DMS114 treated with DMSO at 0.1 percent for 48 hours (cell line): ENCODE results near the gene PLEKHM2.

Experiments used
- DNase-seq: peaks from one replicate; lab custom pipeline; 2025; ENCODE audit not compliant: unreplicated experiment; lab: John Stamatoyannopoulos, UW

PLEKHM2 gene

DNA sequence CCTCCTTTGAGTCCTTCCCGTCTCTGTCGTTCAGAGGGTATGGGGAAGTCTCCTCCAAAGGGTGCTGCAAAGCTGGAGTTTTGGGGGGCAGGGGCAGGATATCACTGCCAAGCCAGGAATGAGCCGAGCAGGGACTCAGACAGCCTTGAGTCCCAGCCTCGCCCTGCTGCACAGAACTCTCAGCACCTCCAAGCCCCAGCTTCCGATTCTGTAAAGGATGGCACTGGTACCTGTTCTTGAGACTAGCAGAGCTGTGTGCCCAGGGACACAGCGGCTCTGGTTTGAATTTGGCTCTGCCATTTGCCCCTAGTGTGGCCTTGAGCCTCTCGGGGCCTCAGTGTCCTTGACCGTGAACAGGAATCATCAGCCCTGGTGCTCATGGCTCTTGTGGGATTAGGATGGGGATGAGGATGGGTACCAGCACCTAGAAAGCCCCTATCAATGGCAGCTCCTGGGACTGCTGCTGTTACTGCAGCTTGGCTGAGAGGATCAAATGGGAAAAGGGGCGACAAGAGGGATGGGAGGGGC is 73.0 kb downstream of the PLEKHM2 start:
- no peak for DNase-seq

GRCh38 chr1:15757575-15758342 is 73.6 kb downstream of the PLEKHM2 start:
- no peak for DNase-seq

- no peak for DNase-seq
These were observed 74.3 kb downstream of the PLEKHM2 start, which contains the start of gene FBLIM1 for GRCh38 chr1:15758343-15758931. Gene FBLIM1, plus strand, starts transcription at chr1:15758795. Its CDS starts 6,189 bp downstream, at chr1:15764984.

- DNase-seq, result no peak
These were observed 75.0 kb downstream of the PLEKHM2 start for GRCh38 chr1:15758953-15759661.

DNA sequence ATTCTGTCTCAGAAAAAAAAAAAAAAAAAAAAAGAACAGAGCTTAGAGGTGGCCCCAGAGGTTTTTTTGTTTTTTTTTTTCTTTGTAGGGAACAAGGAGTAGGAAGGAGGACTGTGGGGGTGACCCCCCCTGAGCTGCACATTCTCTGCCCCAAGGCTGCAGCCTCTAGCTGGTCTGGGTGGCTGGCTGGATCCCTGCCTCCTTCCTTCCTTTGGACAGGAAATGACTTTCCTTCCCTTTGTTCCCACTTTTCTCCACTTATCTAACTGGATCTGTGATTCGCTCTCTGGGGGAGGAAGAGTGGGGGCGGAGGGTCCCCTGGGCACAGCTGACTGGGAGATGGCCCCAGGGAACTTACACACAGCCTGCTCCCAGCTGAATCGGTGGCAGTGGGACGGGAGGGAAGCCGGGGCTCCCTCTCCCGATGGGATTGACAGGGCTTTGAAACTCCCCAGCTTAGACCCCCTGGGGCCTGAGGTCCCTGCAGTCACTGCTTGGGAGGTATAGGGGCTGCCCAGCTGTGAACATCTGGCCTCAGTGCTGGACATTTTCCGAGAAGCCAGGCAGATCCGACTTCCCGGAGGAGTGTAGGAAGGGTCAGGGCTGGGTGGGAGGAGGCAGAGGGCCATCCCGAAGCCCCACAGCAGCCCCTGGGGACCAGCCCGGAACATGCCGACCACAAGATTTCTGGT is 76.5 kb downstream of the PLEKHM2 start:
- DNase-seq, result no peak

DNA sequence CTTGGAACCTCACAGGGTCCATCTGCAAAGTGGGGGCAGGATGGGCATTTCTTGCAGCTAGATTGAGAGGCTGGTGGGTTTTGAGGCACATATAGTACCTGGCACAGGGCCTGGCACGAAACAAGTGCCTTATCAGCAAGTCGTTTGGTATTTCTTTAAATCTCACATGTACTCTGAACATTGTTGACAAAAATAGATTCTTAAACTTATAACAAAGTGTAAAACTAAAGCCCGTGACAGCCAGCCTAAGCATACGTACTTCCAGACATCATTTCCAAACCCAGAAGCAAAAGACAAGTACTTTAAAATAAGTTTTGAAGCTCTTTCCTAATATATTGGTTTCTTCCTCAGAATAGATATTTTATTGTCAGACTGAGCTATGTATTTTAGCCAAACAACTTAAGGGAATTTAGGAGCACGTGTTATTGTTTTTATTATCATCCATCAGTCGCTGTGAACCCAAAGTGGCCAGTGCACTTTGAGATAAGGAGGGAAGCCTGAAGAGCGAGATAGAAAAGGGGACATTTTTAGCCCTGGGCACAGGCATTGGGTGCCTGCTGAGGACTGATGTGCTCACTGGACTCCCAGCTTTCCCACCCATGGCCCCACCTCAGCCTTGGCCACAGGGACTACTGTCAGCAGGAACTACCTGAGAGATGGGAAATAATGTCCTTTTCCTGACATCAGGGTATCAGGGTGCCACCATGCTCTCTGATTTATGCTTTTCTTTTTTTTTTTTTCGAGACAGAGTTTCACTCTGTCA is 77.4 kb downstream of the PLEKHM2 start:
- DNase-seq, result no peak

GRCh38 chr1:15762546-15762945 is 78.4 kb downstream of the PLEKHM2 start:
- DNase-seq, result no peak

GRCh38 chr1:15764269-15764764 is 80.2 kb downstream of the PLEKHM2 start:
- no peak for DNase-seq

DNA sequence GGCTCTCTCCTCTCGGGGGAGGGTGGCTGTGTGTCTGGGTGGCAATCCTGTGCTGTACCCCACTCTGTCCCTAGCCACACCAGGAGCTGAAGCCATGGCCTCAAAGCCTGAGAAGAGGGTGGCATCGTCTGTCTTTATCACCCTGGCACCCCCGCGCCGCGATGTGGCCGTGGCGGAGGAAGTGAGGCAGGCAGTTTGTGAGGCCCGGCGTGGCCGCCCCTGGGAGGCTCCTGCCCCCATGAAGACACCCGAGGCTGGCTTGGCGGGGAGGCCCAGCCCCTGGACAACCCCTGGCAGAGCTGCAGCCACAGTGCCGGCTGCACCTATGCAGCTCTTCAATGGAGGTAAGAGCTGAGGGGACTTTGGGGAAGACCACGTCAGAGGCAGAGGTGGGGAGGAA is 80.8 kb downstream of the PLEKHM2 start:
- no peak for DNase-seq

GRCh38 chr1:15765495-15766194 is 81.5 kb downstream of the PLEKHM2 start:
- DNase-seq, result no peak

DNA sequence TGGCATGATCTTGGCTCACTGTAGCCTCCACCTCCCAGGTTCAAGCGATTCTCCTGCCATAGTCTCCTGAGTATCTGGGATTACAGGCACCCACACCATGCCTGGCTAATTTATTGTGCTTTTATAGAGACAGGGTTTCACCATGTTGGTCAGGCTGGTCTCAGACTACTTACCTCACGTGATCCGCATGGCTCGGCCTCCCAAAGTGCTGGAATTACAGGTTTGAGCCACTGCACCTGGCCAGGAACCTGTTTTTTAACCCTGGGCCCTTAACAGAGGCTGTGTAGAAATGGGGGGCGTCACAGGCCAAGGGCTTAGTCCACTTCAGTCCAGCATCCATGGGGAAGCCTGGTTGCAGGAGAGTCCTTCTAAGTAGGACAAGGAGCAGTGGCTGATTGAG is 83.8 kb downstream of the PLEKHM2 start:
- no peak for DNase-seq

DNA sequence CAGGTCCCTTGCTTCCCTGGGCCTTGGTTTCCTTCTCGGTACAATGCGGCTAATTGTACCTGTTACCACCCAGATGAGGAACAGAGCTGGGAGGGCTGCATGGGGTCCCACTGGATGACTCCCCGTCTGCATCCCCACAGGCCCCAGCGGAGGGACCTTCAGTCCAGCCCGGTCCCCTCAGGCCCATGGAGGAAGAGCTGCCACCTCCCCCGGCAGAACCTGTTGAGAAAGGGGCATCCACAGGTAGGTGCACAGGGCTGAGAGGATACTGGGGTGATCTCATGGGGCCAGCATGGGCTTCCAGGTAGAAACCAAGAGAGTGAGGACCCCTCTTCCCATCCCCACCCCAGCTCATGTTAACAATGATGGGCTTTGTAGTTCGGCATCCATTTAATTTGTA is 84.3 kb downstream of the PLEKHM2 start:
- DNase-seq, result no peak

DNA sequence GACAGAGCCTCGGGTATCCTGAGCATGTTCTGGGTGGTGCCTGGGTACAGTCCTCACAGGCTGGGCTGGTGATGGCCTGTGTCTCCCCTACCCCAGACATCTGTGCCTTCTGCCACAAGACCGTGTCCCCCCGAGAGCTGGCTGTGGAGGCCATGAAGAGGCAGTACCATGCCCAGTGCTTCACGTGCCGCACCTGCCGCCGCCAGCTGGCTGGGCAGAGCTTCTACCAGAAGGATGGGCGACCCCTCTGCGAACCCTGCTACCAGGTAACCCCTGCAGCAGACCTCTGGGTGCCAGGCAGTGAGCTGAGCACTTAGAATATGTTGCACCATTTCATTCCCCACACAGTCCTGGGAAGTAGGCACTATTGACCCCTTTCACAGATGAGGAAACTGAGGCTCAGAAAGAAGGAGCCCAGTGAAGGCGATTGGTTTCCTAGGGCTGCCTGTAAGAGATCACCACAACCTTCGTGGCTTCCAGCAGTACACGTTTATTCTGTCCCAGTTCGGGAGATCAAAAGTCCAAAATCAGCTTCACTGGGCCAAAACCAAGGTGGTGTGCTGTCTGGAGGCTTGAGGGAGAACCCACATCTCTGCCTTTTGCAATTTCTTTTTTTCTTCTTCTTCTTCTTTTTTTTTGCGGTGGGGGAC is 86.3 kb downstream of the PLEKHM2 start:
- no peak for DNase-seq

- DNase-seq, result no peak
These were observed 87.9 kb downstream of the PLEKHM2 start for GRCh38 chr1:15771836-15772515.

DNA sequence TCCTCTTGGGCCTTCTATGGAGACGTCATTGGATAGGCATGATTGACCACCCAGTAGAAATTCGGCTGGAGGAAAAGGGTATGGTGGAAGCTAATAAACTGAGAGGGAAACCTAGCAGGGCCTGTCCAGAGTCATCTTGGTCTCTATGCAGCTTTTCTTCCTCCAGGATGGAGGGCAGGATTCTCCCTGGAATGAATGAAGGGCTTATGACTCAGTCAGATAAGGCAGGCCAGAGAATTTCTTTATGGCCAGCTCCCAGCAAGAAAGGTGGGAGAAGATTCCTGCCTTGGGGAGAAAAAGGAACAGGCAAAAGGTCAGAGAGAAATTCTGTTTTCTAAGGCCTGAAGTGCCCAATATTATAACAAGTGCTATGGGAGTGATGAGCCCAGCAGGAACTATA is 91.6 kb downstream of the PLEKHM2 start:
- DNase-seq, result no peak

- DNase-seq, result no peak
These were observed 94.0 kb downstream of the PLEKHM2 start for GRCh38 chr1:15777909-15778707.
